Thyroid gland (tissue), 4 donors: ENCODE measurements around the gene B4GALNT3. TPM values are rescaled to one million over a fixed set of nuclear protein-coding genes. Genes with fewer than 3 reads are reported as not detected.

Experiments
- DNase-seq, 2 donors: peaks; one replicate each; pipeline ENCODE4 v3.0.0-alpha.2; 2019
- H3K27ac ChIP-seq, 3 donors: fragments of 200-600 bp; sonication (generic); 1 replicate in 2 of 3; 2 replicates in 1 of 3; pipeline ENCODE4 v1.5.1; 2016 to 2019; ENCODE audit warnings: mild to moderate bottlenecking in 1 of 3, moderate library complexity in 1 of 3
- H3K27me3 ChIP-seq: fragments of 200-600 bp; sonication (generic); one replicate; pipeline ENCODE4 v1.5.1; 2019
- H3K36me3 ChIP-seq, 2 donors: fragments of 200-600 bp; sonication (generic); one replicate each; pipeline ENCODE4 v1.5.1; 2016 to 2019
- H3K4me1 ChIP-seq, 2 donors: fragments of 200-600 bp; sonication (generic); one replicate each; pipeline ENCODE4 v1.5.1; 2017 to 2019
- H3K4me3 ChIP-seq, 3 donors: fragments of 200-600 bp; sonication (generic); replicated peaks in 1 of 3; 1 replicate in 2 of 3; 2 replicates in 1 of 3; pipeline ENCODE4 v1.5.1; 2016; ENCODE audit warnings: mild to moderate bottlenecking in 1 of 3
- H3K9me3 ChIP-seq: fragments of 200-600 bp; sonication (generic); one replicate; pipeline ENCODE4 v1.5.1; 2017
- POLR2A ChIP-seq, 2 donors: fragments of 450-650 bp; IDR thresholded peaks; one replicate each; pipeline ENCODE4 v1.6.1; 2017; ENCODE audit warnings: antibody characterized with exemption in 2 of 2, mild to moderate bottlenecking in 2 of 2, moderate library complexity in 1 of 2
- WGBS, 2 donors: methylation state at CpG; one replicate each; pipeline ENCODE4 v1.1.5; 2017; 5-methylcytosine and 5-hydroxymethylcytosine counted together
- intact Hi-C: fragments of 100-400 bp; cut with DNase I; formaldehyde crosslinking; loops from one replicate; pipeline ENCODE4 v1.15.1; 2023
- total RNA-seq, 4 donors: library from RNA; depleted of rRNA; stranded (reverse); fragments of >200 nt; gene quantifications; one replicate each; pipeline ENCODE4 v1.2.3, GENCODE V29; 2016
- TF ChIP-seq, protein P1 (sequence below), 6 experiments: fragments of 200-600 bp in 3 of 6; fragments of 450-650 bp in 3 of 6; sonication (generic) in 3 of 6; IDR thresholded peaks; one replicate each; pipeline ENCODE4 v1.5.1; 2016 to 2019; ENCODE audit warnings: antibody characterized with exemption in 6 of 6, mild to moderate bottlenecking in 2 of 6, inconsistent platforms in 1 of 6, moderate library complexity in 1 of 6

The B4GALNT3 gene
- total RNA-seq, 4 donors from 2014 or later, result 3.9 to 6.6 (median 5.6) TPM

DNA sequence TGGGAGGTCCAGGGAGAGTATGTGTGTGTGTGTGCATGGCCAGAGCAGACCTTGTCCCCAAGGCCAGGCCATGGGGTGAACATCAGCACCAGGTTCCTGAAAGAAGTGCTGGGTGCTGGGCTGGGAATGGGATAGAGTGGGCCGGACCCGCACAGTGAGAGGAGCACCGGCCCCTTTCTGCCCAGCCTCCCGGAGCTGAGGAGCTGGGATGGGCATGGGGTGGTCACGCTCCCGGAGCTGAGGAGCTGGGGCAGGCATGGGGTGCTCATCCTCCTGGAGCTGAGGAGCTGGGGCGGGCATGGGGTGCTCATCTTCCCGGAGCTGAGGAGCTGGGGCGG lies 83.3 kb downstream of the B4GALNT3 start:
- Histone ChIP-seq H3K27ac (no peak overlapping the region), H3K9me3 (no peaks in the 10 kb centered on the region), H3K4me1 (peaks cover 0 to 15% of the 10 kb centered on the region in 2 donors), H3K36me3 (no peaks in the 10 kb centered on the region), H3K4me3 (no peak overlapping the region), H3K27me3 (no peaks in the 10 kb centered on the region)
- no peak for DNase-seq
- intact Hi-C loops, result no loop called here
- TF ChIP-seq, protein P1, sequence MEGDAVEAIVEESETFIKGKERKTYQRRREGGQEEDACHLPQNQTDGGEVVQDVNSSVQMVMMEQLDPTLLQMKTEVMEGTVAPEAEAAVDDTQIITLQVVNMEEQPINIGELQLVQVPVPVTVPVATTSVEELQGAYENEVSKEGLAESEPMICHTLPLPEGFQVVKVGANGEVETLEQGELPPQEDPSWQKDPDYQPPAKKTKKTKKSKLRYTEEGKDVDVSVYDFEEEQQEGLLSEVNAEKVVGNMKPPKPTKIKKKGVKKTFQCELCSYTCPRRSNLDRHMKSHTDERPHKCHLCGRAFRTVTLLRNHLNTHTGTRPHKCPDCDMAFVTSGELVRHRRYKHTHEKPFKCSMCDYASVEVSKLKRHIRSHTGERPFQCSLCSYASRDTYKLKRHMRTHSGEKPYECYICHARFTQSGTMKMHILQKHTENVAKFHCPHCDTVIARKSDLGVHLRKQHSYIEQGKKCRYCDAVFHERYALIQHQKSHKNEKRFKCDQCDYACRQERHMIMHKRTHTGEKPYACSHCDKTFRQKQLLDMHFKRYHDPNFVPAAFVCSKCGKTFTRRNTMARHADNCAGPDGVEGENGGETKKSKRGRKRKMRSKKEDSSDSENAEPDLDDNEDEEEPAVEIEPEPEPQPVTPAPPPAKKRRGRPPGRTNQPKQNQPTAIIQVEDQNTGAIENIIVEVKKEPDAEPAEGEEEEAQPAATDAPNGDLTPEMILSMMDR (IDR thresholded peaks at IDR 0.05), result no peak
- TF ChIP-seq POLR2A (IDR thresholded peaks at IDR 0.05), result no peak
- 97 to 100% methylated on average over 2 to 6 of the region's 9 CpGs for WGBS, 2 donors

DNA sequence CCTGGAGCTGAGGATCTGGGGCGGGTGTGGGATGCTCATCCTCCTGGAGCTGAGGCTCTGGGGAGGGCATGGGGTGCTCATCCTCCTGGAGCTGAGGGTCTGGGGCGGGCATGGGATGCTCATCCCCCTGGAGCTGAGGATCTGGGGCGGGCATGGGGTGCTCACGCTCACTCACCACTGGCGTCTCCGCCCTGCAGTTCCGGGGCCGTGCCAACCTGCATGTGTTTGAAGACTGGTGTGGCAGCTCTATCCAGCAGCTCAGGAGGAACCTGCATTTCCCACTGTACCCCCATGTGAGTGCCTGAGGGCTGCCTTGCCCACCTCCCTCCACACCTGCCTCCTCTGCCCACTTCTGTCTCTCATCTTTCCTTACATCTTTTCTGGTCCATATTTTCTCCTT lies 84.4 kb downstream of the B4GALNT3 start:
- Histone ChIP-seq H3K27ac (no peak overlapping the region), H3K27me3 (no peaks in the 10 kb centered on the region), H3K4me1 (peaks cover 0 to 5% of the 10 kb centered on the region in 2 donors), H3K4me3 (no peak overlapping the region), H3K36me3 (no peaks in the 10 kb centered on the region), H3K9me3 (no peaks in the 10 kb centered on the region)
- DNase-seq, result no peak
- 88 to 96% methylated on average over 6 to 7 of the region's 8 CpGs for WGBS, 2 donors
- intact Hi-C loops, result no loop called here
- TF ChIP-seq POLR2A (IDR thresholded peaks at IDR 0.05), result no peak
- TF ChIP-seq, protein P1 (IDR thresholded peaks at IDR 0.05), result no peak

DNA sequence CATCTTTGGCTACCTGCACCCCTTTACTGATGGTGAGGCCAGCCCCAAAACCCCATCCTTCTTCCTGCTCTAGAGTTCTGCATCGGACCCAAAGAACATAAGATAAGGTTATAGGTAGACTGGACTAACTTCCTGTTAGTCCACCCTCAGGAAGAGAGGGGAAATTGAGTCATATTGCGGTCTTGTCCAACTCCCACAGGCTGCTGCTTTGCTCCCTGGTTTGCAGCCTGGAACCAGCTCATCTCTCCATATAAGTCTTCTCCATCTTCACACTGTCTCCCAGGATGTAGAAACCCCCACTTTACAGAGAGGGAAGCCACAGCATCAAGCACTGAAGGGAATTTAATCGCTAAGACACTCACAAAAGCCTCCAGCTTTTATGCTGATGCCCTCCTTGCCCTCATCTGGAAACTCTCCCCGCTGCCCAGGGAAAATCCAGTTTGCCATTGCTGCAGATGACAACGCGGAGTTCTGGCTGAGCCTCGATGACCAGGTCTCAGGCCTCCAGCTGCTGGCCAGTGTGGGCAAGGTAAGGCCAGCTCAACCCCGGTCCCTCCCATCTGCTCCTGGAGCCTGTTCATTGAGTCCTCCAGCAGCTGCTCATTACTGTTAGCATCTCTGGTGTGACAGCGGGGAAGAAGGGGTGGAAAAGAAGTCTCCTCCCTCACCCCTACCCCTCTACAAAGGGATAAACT lies 85.3 kb downstream of the B4GALNT3 start:
- WGBS, 2 donors, result 85 to 86% methylated on average over 6 to 9 of the region's 9 CpGs
- H3K27ac ChIP-seq, result no peak overlapping the region
- no peaks in the 10 kb centered on the region for H3K27me3 ChIP-seq
- H3K4me1 ChIP-seq, result peaks cover 0 to 4% of the 10 kb centered on the region in 2 donors
- no peaks in the 10 kb centered on the region for H3K9me3 ChIP-seq
- no peak overlapping the region for H3K4me3 ChIP-seq
- intact Hi-C loops, result loop anchor here (5.0 kb wide), 1 partner anchor 103 kb away; no protein-coding TSS in a partner anchor
- TF ChIP-seq, protein P1 (IDR thresholded peaks at IDR 0.05), result no peak
- no peak for TF ChIP-seq POLR2A (IDR thresholded peaks at IDR 0.05)
- no peak for DNase-seq
- H3K36me3 ChIP-seq, result no peaks in the 10 kb centered on the region

DNA sequence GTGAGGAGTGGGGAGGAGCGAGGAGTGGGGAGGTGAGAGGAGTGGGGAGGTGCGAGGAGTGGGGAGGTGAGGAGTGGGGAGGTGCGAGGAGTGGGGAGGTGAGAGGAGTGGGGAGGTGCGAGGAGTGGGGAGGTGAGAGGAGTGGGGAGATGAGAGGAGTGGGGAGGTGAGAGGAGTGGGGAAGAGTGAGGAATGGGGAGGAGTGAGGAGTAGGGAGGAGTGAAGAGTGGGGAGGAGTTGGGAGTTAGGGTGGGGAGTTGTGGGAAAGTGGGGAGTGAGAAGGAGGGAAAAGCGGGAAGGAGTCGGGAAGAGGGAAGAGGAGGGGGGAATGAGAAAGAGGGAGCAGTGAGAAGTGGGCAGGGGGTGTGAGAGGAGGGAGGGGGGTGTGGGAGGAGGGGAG lies 86.1 kb downstream of the B4GALNT3 start:
- DNase-seq, result no peak

More for the DNA sequence above, 86.1 kb downstream of the B4GALNT3 start:
- TF ChIP-seq, protein P1 (IDR thresholded peaks at IDR 0.05), result no peak
- no peak for TF ChIP-seq POLR2A (IDR thresholded peaks at IDR 0.05)
- Histone ChIP-seq H3K4me1 (peaks cover 0 to 4% of the 10 kb centered on the region in 2 donors), H3K27me3 (no peaks in the 10 kb centered on the region), H3K36me3 (no peaks in the 10 kb centered on the region), H3K27ac (no peak overlapping the region), H3K4me3 (no peak overlapping the region), H3K9me3 (no peaks in the 10 kb centered on the region)
- intact Hi-C loops, result loop anchor here (5.0 kb wide), 1 partner anchor 104 kb away; no protein-coding TSS in a partner anchor
- 66 to 79% methylated on average over 6 of the region's 6 CpGs for WGBS, 2 donors
